ENCODE measurements around the gene MRPL36.
"Not testable (repeated sequence)": the region's sequence is repeated elsewhere in the genome, so short reads cannot be mapped to it uniquely, and the experiment has no call there.

Gene MRPL36

DNA sequence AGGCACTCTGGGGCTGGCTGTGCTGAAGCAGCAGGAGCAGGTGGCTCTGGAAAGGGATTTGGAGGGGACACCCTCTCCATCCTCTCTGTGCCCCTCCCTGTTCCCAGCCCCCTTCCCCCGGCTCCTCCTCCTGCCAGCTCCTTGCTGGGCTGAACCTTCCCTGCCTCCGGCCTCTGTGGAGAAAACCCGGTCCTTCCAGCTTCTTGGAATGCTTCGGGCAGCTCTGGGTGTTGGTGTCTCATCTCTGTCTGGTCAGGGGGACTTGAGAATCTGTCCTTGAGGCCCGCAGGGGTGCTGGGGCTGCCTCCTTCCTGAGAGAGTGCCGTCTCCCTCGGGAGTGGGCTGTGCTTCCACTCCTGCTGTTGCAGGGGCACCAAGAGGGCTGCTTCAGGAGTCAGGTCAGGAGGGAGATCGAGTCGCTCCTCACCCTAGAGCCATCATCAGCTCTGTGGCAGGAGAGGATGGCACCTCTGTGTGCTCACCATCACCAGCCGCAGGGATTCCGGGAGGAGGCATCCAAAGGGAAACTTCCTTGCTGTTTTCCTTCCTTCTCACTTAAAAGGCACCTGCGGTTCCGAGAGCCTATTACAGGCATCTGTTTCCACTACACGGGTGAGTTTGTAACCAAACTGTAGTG lies 32.2 kb upstream of the MRPL36 start:
- no peak for DNase-seq

- no peak for DNase-seq
Observed at GRCh38 chr5:1831257-1831656, 31.6 kb upstream of the MRPL36 start.

- DNase-seq, result no peak
Observed at GRCh38 chr5:1830571-1831228, 31.1 kb upstream of the MRPL36 start.

DNA sequence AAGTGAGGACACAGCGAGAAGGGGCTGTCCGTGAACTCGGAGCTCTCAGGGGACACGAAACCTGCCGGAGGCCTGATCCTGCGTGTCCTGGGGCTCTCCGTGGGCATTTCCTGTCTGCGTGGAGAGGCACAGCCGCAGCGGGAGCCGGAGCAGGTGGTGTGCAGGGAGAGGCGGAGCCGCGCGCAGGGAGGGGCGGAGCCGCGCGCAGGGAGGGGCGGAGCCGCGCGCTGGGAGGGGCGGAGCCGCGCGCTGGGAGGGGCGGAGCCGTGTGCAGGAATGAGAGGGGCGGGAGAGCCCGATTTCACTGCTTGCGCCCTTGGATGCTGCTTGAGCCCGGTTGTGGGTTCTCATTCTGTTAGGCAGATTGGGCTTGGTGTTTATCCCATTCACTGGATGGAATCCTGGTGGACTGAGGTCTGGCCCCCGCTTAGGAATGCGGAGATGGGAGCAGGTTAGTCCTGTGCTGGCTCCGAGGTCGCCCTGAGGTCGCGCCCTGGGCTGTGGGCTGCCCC lies 28.3 kb upstream of the MRPL36 start:
- no peak for DNase-seq

- DNase-seq, result no peak
Observed at GRCh38 chr5:1827025-1827885, 27.6 kb upstream of the MRPL36 start.

DNA sequence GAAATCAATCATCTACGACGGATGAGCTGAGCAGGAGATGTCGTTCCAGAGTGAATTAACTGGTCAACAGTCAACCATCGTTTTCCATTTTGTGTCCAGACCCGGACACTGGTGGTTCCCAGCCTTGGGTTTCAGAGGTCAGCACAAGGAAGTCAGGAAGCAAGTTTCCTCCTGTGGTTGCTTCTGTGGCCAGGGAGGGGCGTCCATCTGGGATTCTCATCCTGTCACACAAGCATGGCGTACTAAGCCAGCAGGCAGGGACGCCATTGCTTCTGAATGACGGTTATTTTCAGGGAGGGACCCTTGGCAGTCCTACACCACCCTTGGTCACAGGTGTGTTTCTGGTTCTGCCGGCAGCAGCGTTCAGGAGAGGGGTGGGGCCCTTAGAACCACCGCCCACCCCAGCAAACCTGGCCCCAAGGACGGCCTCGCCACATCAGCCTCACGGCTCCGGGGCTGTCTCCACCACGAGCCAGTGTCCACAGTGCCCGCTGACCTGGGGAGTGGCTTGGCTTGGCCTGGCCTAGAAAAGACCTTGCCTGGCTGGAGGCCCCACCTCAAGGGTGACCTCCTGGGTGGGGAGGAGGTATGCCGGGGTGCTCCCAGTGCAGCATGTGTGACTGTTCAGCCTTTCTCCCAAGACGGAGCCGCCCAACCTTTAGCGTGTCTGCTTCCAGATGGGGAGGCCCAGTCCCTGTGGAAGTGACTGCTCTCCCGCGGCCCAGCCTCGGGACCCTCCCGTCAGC lies 26.8 kb upstream of the MRPL36 start:
- DNase-seq, result no peak

GRCh38 chr5:1824903-1825841 lies 25.5 kb upstream of the MRPL36 start:
- no peak for DNase-seq

- DNase-seq, result no peak
Observed at GRCh38 chr5:1824109-1824821, 24.6 kb upstream of the MRPL36 start.

DNA sequence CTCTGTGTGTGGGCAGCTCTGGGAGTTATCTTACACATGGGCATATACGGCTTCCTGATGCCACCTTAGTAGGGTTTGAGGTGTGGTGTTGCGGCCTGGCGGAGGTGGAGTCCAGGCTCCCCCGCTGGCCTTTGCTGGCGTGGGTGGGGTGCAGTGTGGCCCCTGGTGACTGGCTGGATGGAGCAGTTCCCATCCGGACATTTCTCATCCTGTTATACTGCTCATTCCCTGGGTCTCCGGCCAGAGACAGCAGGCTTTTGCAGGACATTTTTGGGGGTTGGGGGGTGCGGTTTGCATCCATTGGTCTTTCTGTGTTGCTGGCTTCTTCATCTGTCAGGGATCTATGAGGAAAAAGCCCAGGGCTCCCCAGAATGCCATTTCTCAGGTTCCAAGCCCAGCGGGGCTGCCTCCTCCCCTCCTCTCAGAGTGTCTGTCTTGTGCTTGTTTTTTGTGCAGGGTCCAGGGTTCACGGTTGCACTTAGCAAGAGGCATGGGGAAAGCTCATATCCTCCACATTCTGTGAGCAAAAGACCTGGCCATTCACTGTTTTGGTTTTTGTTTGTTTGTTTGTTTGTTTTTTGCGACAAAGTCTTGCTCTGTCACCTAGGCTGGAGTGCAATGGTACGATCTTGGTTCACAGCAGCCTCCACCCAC lies 23.9 kb upstream of the MRPL36 start:
- no peak for DNase-seq

DNA sequence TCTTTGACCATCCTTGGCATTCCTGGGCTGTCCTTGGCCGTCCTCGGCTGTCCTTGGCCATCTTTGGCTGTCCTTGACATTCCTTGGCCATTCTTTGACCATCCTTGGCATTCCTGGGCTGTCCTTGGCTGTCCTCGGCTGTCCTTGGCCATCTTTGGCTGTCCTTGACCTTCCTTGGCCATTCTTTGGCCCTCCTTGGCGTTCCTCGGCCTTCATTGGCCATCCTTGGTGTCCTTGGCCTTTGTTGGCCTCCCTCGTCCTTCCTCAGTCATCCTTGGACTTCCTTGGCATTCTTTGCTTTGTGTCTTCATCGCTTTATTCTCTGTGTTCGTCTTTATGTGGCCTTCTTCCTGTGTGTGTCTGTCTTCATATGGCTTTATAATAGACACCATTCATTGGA lies 22.2 kb upstream of the MRPL36 start:
- no peak for DNase-seq

DNA sequence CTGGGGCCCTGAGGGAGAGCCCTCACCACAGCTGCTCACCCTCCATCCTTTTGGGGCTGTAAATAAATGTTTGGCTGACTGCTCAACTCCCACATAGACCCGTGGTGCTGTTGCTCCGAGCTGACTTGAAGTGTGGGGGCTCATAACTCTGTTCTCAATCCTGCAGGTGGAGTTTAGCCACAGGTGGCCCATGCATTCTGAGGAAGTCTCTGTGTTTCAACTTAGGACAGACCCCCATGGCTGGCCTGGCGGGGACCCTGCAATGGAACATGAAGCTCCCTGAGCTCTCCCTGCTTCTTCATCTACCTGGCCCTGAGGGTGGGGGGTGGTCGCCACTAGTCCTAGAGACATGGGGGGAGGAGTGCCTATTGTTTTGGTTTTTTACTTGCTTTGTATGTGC lies 21.3 kb upstream of the MRPL36 start:
- DNase-seq, result no peak

- DNase-seq, result no peak
Observed at GRCh38 chr5:1820381-1820780, 20.7 kb upstream of the MRPL36 start.

- DNase-seq, result no peak
Observed at GRCh38 chr5:1819458-1819857, 19.8 kb upstream of the MRPL36 start.

- DNase-seq, result no peak
Observed at GRCh38 chr5:1818784-1819183, 19.1 kb upstream of the MRPL36 start.

DNA sequence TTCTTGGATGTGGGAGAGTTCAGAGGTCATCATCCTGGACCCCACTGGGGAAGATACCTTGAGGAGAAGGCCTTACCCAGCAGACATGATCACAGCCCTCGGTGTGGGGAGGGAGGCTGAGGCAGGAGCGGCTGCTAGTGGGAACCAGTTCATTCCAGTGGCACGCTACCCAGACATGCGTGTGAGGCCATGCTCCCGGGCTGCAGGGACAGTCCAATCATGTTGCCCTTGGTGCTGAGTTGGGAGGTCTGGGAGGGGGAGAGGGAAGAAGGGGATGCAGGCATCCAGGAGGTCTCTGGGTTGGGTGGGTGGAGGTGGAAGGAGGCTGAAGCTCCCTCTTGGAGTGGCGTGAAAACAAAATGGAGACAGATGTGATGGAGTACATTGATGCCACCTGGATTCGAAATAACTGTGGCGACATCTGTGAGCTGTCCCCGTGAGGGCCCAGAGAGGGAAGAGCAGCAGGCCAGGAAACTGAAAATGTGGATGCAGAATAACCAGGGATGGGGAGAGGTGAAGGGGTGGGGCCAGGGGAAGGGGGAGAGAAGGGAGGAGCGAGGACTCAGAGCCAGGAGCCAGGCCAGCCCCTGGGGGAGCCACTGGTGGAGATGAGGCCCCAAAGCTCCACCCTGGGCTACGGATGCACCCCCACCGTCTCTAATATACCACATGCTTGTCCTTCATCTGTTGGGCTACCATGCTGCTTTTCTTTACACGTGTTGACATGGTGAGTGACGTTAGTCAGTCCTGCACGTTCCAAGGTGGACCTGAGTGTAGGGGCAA lies 17.8 kb upstream of the MRPL36 start:
- no peak for DNase-seq

- not testable (repeated sequence) for DNase-seq
Observed at GRCh38 chr5:1816495-1817089, 17.0 kb upstream of the MRPL36 start.

DNA sequence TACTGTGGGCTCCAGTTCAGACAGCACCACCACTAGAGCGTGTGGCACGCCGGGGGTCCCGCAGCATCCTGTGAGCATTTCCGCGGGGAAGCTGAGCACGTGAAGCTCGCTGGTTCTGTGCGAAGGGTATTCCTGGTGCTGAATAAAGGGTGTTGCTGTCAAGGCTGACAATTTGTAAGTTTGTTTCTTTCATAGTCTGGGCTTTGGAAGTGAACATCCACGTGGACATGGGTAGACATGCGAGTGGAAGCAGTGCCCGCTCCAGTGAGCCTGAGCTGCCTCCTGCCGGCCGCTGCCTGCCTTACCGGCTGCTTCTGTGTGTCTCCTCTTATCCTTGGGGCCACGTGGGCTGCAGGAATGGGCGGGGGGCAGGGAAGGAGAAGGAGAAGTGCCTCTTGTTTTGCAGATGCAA lies 16.2 kb upstream of the MRPL36 start:
- DNase-seq, result no peak

DNA sequence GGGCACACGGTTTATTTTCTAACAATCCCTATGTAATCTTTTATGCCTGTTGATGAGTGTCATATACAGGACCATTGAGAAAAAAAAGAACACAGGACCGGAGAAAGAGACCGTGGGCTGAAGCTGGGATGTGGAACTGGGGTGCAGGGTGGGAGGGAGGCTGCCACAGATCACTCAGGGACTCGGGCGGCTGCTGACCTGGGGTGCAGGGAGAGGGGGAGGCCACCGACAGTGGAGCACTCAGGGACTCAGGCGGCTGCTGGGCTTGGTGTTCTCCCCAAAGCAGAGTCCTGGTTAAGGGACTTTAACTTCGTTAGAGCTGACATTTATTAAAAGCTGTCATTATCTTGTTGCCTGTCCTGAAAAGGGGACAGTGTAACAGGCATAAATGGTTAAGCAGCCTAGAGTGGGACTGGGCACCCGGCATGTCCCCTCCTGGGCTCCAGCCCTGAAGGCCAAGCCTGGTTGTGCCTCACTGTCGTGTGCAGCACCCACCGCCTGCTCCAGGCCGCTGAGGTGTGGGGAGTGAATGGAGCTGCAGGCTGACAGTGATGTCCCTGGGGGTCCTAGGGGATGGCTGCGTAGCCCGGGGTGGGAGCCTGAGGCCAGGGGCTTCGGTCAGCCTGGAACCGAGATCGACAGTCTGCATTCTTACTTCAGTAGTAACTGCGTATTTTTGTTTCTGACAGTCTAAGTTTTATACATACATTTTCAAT lies 15.6 kb upstream of the MRPL36 start:
- no peak for DNase-seq
